Measurements from ENCODE around the gene GASK1A.
"Not testable (repeated sequence)": the region's sequence is repeated elsewhere in the genome, so short reads cannot be mapped to it uniquely, and the experiment has no call there.

GASK1A gene

DNA sequence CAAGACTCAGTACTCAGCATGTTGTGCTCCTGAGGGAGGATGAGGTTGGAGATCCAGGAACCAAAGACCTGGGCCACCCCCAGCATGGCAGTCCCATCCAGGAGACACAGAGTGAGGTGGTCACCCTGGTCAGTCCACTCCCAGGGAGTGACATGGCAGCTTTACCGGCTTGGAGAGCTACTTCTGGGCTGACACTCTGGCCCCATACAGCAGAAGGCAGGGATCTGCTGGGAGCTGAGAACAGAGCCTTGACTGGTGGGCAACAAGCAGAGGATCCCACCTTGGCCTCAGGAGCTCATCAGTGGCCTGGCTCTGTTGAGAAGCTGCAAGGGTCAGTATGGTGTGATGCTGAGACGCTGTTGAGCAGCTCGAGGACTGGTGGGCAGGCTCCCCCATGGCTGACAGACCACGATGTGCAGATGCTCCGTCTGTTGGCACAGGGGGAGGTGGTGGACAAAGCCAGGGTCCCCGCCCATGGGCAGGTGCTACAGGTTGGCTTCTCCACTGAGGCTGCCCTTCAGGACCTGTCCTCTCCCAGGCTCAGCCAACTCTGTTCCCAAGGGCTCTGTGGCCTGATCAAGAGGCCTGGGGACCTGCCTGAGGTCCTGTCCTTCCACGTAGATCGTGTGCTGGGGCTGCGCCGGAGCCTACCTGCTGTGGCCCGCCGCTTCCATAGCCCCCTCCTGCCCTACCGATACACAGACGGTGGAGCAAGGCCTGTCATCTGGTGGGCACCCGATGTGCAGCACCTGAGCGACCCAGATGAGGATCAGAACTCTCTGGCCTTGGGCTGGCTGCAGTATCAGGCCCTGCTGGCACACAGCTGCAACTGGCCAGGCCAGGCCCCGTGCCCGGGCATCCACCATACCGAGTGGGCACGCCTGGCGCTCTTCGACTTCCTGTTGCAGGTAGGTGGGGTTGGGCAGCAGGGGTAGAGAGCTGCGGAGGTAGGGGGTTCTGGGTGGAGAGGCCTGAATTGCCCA is 53.8 kb downstream of the GASK1A start:
- no peak for DNase-seq

DNA sequence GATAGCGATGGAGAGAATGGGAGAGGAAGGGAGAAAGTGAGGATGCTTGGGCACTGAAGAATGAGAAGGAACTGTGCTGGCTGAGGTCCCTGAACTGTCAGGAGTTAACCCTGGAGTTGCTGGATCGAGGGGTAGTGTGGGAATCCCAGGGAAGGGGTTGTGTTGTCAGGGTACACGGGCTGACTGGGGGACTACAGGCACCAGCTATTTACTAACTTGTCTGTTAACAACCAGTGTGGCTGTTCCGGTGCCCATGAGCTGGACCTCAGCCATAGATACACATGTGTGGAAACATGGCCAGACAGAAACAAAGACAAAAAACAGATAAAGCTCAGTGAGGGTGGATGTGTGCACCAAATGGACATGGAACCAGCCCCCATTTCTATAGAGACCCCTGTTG is 55.1 kb downstream of the GASK1A start:
- no peak for DNase-seq

DNA sequence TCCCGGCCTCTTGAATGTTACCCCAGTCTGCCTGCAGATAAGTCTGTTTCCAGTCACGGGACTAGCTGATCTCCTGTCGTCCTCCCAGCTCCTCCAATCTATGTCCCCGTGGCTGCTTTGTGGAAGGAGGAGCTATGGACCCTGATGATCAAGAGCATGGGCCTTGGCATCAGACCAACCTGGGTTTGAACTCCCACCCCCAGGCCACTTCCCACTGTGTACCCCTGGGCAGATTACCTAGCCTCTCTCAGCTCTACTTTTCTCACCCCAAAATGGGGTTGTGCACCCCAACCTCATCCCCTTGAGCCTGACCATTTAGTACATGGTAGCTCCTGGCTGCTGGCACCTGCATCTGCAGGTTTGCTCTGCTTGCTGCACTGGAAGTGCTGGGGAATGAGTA is 55.8 kb downstream of the GASK1A start:
- DNase-seq: no peak

DNA sequence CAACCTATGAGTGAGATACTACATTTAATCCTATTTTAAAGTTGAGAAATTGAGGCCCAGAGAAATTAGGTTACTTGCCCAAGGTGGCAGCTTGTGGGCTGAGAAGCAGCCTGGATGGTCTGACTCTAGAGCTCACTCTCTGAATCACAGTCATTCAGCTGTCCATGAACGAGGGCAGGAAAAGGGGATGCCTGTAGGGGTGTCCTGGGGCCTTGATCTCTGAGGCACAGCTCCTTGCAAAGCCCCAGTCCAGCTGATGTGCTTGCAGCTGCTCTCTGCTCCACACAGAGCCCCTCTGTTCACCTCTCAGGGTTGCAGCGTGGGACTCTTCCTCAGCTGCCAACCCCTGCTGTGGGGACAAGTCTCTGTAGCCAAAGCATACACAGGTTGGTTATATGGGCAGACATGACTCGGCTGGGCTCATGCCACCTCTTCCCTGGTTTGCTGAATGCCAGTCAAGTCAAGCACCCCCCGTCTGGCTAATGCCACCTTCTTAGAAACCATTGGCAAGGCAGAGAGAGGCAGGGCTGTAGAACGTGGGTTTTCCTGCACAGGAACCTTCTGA is 56.8 kb downstream of the GASK1A start:
- DNase-seq: no peak

DNA sequence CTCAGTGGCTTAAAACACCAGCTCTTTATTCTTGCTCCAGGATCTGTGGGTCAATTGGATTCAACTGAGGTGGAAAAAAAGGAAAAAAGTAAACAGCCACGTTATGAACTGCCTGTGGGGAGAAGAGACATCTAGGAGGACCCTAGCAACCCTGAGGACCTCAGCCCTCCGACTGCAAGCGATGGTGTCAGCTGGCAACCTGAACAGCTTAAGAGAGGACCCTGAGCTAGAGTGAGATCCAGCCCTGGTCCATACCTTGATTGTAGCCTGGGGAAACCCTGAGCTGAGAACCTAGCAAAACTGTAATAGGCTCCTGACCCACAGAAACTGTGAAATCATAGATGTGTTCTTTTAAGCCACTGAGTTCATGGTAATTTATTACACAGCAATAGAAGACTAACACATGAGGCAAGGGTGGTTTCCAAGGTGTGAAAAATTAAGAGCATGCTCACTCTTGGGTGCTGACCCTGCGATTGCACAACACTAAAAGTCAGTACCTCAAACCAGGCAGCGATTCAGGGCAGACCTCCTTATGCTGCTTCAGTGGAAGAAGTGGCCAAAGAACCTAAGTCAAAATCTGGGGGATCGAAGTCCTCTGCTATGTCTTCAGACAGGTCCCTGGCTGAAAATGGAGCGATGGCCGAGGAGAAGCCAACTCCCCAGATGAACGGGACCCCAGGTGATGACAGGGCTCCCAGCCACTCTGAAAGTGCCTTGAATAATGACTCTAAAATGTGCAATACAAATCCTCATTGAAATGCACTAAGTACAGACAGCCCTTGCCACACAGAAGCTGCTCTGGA is 57.7 kb downstream of the GASK1A start:
- DNase-seq: no peak

DNA sequence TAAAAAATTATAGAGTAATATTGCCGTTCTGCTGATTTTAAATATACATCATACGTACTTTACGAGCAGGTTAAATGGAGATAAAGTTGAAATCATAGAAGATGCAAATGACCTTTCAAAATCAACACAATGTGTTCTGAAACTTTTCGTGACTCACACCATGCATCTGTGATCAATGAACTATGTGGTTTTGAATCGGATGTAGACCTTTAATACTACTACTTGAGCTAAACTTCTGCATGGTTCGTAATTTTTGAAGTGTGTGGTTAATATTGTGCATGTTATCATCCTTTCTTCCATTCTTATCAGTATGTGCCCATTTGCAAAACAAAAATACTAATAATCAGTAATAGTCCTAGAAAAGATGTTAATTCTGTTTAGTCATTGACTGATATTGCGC is 58.9 kb downstream of the GASK1A start:
- no peak for DNase-seq

DNA sequence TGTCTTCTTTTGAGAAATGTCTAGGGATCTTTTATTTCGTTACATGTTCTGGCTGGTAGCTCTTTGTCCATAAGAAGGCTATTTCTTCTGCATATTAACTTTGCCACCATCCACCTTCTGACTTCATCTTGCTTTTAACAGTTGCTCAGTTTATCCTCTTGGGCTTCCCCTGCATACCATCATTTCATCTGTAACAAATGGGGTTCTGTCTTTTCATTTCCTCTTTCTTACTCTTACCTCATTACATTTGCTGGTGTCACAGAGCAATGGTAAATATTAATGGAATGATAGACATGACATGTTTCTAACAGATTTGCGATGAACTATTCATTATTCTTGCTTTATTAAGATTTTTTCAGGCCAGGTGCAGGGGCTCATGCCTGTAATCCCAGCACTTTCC is 62.4 kb downstream of the GASK1A start:
- DNase-seq: no peak

DNA sequence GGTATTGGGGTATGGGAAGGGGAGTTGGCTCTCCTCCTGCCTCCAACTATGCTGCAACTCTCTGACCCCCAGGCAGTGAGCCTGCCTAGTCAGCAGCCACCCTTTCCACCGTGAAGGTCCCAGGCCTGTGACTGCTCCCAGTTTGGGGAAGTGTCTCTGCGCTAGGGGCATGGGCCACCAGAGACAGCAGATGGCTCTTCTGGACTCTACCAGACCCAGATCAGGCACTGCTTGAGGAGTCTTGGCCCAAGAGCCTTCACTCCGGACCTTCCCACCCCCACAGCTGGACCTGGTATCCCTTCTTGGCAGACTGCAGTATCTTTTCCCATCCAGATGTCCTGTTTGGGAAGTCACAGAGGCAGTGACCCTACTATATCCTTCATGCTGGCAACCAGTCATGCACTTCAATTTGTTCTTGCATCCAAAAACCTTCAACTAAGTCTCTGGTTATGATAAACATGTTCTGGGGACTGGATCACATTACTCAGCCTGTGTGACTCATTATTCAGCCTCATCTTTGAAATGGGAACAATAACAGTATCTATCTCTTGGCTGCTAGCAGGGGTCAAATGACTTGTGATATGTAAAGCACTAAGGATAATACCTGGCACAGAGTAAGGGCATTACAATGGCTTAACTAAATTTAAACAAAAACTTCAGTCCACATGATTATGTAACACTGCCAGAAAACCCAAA is 64.1 kb downstream of the GASK1A start:
- no peak for DNase-seq

DNA sequence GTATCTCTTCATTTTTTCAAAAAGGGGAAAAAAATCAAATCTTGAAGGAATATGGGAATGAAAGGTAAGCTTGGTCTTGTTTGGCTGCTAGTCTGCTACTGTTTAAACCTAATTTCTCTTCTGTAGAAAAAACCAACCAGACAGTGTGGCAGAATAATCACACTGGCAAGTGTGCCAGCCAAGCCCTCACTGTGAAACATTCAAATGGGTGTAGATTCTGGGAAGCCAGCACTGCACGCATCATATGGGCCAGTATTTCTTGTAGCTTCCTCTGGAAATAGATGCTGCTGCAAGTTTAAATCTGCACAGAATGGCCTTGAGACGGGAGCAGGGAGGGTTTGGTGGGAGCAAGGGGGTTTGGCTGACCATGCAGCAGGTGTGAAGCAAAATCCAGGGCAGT is 64.7 kb downstream of the GASK1A start:
- DNase-seq: no peak

DNA sequence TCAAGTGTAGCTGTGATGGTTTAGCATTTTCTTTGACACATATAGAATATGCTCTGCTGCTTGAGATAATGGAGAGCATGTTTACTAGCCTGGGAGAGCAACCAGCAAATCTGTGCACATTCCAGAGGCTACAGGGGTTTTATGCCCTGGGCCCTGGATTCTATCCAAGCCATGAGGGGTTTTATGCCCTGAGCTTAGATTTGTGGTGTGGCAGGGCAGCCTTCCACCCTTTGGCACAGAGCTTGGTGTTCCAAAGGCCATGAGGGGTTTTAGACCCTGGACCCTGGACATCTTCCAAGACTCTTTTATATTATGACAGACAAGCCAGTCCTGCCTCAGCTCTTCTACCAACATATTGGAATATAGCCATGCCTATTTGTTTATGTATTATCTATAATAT is 66.0 kb downstream of the GASK1A start:
- DNase-seq: not testable (repeated sequence)

DNA sequence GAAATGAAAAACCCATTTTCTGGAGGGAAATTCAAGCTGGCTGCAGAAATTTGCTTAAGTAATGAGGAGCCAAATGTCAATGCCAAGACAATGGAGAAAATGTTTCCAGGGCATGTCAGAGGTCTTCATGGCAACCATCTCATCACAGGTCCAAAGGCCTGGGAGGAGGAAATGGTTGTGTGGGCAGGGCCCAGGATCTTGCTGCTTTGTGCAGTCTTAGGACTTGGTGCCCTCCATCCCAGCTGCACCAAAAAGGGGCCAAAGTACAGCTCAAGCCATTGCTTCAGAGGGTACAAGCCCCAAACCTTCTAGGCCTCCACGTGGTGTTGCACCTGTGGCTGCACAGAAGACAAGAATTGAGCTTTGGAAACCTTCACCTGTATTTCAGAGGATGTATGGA is 67.5 kb downstream of the GASK1A start:
- DNase-seq: no peak

DNA sequence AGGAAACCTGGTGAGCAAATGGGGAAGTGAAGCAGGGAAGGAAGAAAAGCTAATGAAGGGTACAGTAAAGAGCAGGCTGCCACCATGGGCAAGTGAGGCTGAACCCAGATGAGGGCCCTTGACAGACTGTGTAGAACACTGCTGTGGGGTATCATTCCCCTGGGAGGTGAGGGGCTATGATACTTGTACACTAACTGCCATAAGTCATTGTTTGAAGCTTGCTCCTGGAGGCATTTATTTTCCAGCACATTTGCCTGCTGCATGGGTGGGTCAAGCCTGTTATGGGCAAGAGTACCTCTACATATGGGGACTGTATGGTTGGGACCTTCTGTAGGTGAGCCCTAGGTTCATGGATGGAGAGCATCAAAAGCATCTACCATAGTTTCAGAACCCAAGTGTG is 69.4 kb downstream of the GASK1A start:
- DNase-seq: no peak

DNA sequence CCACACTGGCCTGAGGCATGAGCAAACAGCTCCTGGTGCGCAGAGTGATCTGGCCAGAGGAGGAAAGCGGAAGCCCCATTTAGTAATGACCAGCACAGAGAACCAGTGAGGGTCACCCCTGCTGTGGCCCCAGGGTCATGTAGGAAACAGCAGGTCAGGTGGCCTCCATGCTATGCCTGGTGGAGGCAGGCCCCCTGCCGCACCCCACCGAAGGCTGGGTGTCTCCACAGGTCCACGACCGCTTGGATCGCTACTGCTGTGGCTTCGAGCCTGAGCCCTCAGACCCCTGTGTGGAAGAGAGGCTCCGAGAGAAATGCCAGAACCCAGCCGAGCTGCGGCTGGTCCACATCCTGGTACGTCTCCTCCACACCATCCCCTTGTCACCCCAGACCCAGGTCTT is 74.2 kb downstream of the GASK1A start:
- no peak for DNase-seq

DNA sequence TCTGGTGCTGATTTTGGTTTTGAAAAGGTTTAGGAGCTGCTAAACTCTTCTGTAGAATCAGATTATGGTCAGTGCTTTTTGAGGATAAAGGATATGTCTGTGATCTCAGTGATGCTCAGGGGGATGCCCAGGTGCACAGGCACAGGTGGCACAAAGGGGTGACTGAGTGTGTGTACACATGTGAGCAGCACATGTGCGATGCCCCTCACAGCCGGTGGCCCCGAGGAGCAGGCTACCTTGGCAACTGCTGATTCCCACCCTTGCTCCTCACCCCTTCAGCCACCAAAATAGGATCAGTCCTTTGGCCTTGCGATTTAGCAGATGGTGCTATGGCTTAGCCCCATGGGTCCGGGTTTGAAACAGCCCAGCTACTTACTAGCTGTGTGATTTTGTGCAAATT is 75.6 kb downstream of the GASK1A start:
- no peak for DNase-seq

DNA sequence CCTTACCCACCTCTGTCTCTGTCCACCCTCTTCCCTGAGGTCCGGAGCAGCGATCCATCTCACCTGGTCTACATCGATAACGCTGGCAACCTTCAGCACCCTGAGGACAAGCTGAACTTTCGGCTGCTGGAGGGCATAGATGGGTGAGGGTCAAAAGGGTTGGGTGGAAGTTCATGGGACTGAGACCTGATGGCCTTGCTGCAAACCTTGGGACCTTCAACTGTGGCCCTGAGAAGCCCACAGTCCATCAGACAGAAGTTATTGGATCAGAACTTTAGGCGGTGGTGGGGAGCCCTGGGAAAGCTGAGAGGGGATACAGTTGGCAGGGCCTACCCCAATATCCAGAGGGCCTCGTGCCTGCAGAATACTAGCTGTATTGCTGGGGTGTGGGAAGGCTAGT is 76.3 kb downstream of the GASK1A start:
- no peak for DNase-seq

DNA sequence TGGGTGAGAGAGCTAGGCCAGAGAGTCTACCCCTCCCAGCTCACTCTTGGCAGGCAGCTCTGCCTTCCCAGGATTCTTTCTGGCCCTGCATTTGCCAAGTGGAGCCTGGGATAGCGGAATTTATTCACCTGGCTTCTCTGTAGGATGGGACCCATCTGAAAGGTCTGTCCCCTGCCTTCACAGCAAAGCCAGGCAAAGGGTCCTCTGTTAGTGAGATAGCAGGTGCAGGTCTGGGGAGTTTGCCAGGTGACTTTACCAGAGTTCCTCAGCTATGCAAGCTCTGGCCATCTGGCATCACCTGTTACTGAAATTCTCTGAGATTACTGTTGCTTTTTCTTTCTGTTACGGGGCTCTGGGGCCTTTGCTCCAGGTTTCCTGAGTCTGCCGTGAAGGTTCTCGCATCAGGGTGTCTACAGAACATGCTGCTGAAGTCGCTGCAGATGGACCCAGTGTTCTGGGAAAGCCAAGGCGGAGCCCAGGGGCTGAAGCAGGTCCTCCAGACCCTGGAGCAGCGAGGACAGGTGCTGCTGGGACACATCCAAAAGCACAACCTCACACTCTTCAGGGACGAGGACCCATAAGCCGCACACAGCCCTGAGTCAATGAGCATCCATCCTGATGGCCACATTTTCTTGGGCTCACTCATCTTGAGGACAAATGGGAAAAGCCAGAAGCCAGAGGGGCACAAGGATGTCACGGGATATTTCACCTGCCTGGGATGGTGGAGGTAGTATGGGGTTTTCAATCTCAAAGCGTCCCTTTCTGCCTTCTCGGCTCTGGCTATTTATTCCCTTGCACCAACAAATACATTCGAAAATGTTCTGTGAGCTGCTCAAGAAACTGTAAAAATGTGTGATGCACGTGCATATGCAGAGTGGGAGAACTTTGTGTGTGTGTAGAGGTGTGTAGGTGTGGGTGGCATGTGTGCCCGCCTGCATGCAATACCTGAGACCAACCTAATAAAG is 77.0 kb downstream of the GASK1A start:
- DNase-seq: no peak

DNA sequence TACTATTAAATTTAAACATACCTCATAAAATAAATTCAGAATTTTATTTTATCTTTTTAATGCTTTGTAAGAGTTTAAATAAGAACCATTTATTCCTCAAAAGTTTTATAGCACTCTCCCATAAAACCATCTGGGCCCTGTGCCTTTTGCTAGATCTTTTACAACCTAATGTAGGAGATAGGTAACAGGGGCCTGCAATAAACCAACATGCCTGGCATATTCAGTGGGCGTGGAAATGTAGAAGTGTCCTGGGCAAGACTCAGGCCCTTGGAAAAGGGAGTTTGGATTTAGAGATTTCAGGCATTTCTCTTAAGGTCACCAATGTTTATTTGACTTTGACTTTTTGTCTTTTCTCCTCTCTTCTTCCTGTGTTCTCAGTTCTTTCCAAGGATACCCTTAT is 80.3 kb downstream of the GASK1A start:
- no peak for DNase-seq

DNA sequence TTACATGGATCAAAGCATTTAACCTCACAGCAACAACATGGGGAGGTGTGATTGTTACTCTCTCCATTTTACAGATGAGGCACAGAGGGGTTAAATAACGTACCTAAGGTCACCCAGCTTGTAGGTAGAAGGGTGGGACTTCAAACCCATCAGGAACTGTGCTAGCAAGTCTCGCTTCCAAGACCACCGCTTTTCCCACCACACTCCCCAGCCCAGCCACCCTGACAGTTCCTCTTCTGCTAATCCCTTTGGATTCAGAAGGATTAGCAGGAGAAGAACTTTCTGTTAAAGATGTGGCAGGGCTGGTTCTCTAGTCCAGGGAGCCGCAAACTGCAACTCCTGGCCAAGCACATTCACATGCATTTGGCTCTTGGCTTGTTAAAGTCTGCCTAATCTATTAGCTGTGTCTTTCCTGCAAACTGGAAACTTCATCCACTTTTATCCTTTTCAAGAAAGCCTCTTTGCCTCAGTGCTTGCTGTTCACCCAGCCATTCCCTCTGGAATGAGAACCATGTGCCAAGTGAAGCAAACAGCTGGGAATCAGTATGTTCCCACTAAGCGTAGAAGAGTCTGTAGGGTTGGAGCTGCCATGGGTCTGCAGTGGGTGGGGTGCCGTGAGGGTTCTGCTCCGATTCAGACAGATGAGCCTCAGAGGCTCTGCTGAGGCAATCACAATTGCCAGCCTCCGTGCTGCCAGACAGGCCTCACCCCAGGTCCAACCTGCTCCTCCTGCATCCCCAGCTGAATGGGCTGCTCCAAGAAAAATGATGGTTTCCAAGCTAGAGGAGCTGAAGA is 82.2 kb downstream of the GASK1A start:
- no peak for DNase-seq

DNA sequence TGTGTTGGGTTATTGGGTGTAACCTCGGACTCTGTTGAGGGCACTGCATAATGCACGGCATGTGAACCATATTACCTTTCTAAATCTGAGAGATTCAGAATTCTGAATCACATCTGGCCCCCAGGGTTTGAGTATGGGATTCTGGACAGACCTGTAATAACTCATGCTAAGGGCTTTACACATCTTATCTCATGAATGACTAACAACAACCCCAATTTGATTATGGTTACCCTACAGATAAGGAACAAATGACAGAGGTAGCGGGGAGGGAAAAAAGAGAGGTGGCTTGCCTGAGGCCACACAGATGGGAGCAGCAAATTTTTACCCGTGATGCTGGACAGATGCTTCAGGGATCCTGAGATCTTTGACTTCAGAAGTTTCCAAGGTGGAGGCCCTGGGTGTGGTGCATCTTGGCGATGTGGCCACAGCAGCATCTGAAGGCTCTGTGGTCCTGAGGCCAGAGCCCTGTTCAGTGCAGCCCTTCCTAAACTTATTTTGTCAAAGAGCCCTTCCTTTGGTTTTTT is 83.0 kb downstream of the GASK1A start:
- no peak for DNase-seq

DNA sequence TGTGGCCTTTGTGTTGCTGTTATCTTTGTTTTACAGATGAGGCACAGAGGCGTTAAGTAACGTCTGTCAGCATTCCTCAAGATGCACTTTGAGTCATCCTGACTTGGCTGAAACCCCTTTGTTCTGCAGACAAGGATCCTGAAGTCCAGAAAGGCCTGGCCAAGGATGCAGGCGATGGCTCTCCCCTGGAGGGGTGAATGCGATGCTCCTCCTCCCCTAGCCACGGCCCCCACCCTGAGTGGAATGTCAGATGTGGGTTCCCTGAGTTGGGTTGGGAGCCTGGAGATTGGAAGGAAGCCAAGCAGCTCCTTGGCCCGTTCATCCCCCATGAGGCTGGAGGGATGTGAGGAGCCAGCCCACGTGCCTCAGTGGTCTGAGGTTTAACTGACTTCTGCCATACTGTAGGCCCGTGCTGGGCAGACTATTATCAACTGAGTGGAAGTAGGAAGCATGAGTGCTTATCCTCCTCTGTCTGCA is 83.5 kb downstream of the GASK1A start:
- no peak for DNase-seq

DNA sequence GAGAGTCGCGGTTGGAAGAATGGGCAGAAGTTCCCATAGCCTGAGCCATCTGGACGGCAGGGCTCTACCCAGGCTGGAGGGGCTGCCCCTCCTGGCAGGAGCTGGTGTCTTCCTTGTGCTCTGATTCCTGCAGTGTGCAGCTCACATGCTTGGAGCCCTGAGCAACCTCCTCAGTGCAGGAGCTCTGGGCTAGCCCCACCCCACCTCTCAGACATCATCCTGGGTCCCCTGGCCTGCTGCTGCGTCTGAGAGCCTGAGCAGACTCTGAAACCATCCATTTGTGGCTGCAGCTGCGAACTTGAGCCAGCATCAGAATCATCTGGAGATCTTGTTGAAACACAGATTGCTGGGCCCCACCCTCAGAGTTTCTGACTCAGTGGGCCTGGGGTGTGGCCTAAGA is 84.0 kb downstream of the GASK1A start:
- no peak for DNase-seq

All from stimulated activated CD4-positive, alpha-beta T cell treated with anti-CD3 and anti-CD28 coated beads, Interleukin-2, amount 100 ng/mL, for 48 hours (primary cell).